ENCODE data around the gene DRG1.
"Not testable (repeated sequence)": the region's sequence is repeated elsewhere in the genome, so short reads cannot be mapped to it uniquely, and the experiment has no call there.

DRG1 gene

GRCh38 chr22:31399211-31400022 lies at the start of gene DRG1:
TSS of gene DRG1 (plus strand) at chr22:31399604. CDS start at chr22:31399684, 80 bp downstream.
- DNase-seq (ENCODE audit: extremely low spot score, insufficient read length, low read depth), result peak; percentile 99

GRCh38 chr22:31349960-31350359 lies 49.4 kb upstream of the DRG1 start:
- no peak for DNase-seq (ENCODE audit: extremely low spot score, insufficient read length, low read depth)

More at GRCh38 chr22:31399211-31400022, at the start of gene DRG1:
- FAIRE-seq, result peak; percentile 97

GRCh38 chr22:31350410-31350863 lies 49.0 kb upstream of the DRG1 start:
- no peak for DNase-seq (ENCODE audit: extremely low spot score, insufficient read length, low read depth)
- no peak for FAIRE-seq

More at GRCh38 chr22:31349960-31350359, 49.4 kb upstream of the DRG1 start:
- FAIRE-seq, result no peak

- FAIRE-seq (no peak), DNase-seq (ENCODE audit: extremely low spot score, insufficient read length, low read depth) (no peak)
These were observed 44.9 kb upstream of the DRG1 start for GRCh38 chr22:31354515-31354914.

- DNase-seq (ENCODE audit: extremely low spot score, insufficient read length, low read depth) (no peak), FAIRE-seq (no peak)
These were observed 39.4 kb upstream of the DRG1 start for GRCh38 chr22:31360029-31360428.

GRCh38 chr22:31361743-31362142 lies 37.7 kb upstream of the DRG1 start:
- FAIRE-seq, result no peak
- DNase-seq (ENCODE audit: extremely low spot score, insufficient read length, low read depth), result no peak

GRCh38 chr22:31363885-31364465 lies 35.4 kb upstream of the DRG1 start:
- FAIRE-seq (no peak), DNase-seq (ENCODE audit: extremely low spot score, insufficient read length, low read depth) (no peak)

- FAIRE-seq, result no peak
- no peak for DNase-seq (ENCODE audit: extremely low spot score, insufficient read length, low read depth)
These were observed 32.0 kb upstream of the DRG1 start for GRCh38 chr22:31367426-31367825.

- DNase-seq (ENCODE audit: extremely low spot score, insufficient read length, low read depth) (no peak), FAIRE-seq (no peak)
These were observed 21.8 kb upstream of the DRG1 start for GRCh38 chr22:31377612-31378011.

- FAIRE-seq, result no peak
- no peak for DNase-seq (ENCODE audit: extremely low spot score, insufficient read length, low read depth)
These were observed 21.3 kb upstream of the DRG1 start for GRCh38 chr22:31378123-31378522.

GRCh38 chr22:31378651-31379050 lies 20.8 kb upstream of the DRG1 start:
- DNase-seq (ENCODE audit: extremely low spot score, insufficient read length, low read depth); FAIRE-seq: not testable (repeated sequence)

- FAIRE-seq, result no peak
- DNase-seq (ENCODE audit: extremely low spot score, insufficient read length, low read depth), result no peak
These were observed 5.5 kb upstream of the DRG1 start for GRCh38 chr22:31393893-31394292.

GRCh38 chr22:31394326-31394725 lies 5.1 kb upstream of the DRG1 start:
- DNase-seq (ENCODE audit: extremely low spot score, insufficient read length, low read depth) (no peak), FAIRE-seq (no peak)

- no peak for FAIRE-seq
- no peak for DNase-seq (ENCODE audit: extremely low spot score, insufficient read length, low read depth)
These were observed 1.2 kb upstream of the DRG1 start for GRCh38 chr22:31398231-31398630.

- no peak for DNase-seq (ENCODE audit: extremely low spot score, insufficient read length, low read depth)
- no peak for FAIRE-seq
These were observed 606 bp downstream of the DRG1 start for GRCh38 chr22:31400023-31400397.

GRCh38 chr22:31402350-31402749 lies 2.9 kb downstream of the DRG1 start:
- not testable (repeated sequence) for FAIRE-seq

GRCh38 chr22:31425331-31426050 lies 26.1 kb downstream of the DRG1 start:
- no peak for DNase-seq (ENCODE audit: extremely low spot score, insufficient read length, low read depth)
- FAIRE-seq, result no peak

More at GRCh38 chr22:31402350-31402749, 2.9 kb downstream of the DRG1 start:
- not testable (repeated sequence) for DNase-seq (ENCODE audit: extremely low spot score, insufficient read length, low read depth)

- FAIRE-seq, result no peak
These were observed 32.5 kb downstream of the DRG1 start for GRCh38 chr22:31431950-31432349.

GRCh38 chr22:31436132-31436531 lies 36.7 kb downstream of the DRG1 start:
- FAIRE-seq (no peak), DNase-seq (ENCODE audit: extremely low spot score, insufficient read length, low read depth) (no peak)

More at GRCh38 chr22:31431950-31432349, 32.5 kb downstream of the DRG1 start:
- DNase-seq (ENCODE audit: extremely low spot score, insufficient read length, low read depth), result no peak

- DNase-seq (ENCODE audit: extremely low spot score, insufficient read length, low read depth), result no peak
- FAIRE-seq, result no peak
These were observed 40.4 kb downstream of the DRG1 start for GRCh38 chr22:31439808-31440207.

GRCh38 chr22:31440681-31441080 lies 41.3 kb downstream of the DRG1 start:
- FAIRE-seq, result no peak
- DNase-seq (ENCODE audit: extremely low spot score, insufficient read length, low read depth), result no peak
